ENCODE results near the gene SF1. TPM values are rescaled to one million over a fixed set of nuclear protein-coding genes. Genes with fewer than 3 reads are reported as not detected.

The SF1 gene
- total and polyA plus RNA-seq, 9 of the 15 experiments (the other 6 are each of a cell fraction or from before 2014, with no cell fraction given): 13.1 to 334 (median 111) TPM

- peak; percentile 67 for ATAC-seq
- in situ Hi-C loops (cut with MboI) (no loop called here), intact Hi-C loops (cut with micrococcal nuclease) (loop anchor here (1.0 kb wide), 1 partner anchor 24 kb away; no protein-coding TSS in a partner anchor)
- DNase-seq (ENCODE audit: extremely low read depth in 1 of 4, low spot score in 3 of 4): peak in 2 of 4 experiments; percentile 47 to 79
- Histone ChIP-seq H4K20me1 (replicated peaks; ENCODE audit: control insufficient read depth, insufficient read depth, low read length) (peaks cover 60% of the 10 kb centered on the region), H3K4me1 (replicated peaks in 1 of 2; ENCODE audit: control insufficient read depth in 2 of 2, insufficient read depth in 2 of 2, low read length in 2 of 2) (peaks cover 9 to 27% of the 10 kb centered on the region in 2 experiments), H3K9ac (ENCODE audit: insufficient read depth in 1 of 2, low read depth in 2 of 2, low read length in 2 of 2) (0 out of 4 replicates have a peak overlapping the region, but pooled peaks of 1 of the 2 experiments have one; percentile 18), H3K4me3 (no peak overlapping the region), H3K36me3 (ENCODE audit: control insufficient read depth, insufficient read depth, low read length) (peaks cover 98% of the 10 kb centered on the region), H2AFZ (ENCODE audit: low read depth, low read length) (no peak overlapping the region), H3K27ac (ENCODE audit: extremely low read depth, low read depth, low read length) (no peak overlapping the region), H3K79me2 (ENCODE audit: control insufficient read depth, insufficient read depth, low read length) (peaks cover 54% of the 10 kb centered on the region), H3K27me3 (ENCODE audit: control insufficient read depth in 2 of 2, insufficient read depth in 2 of 2, low read length in 2 of 2) (no peaks in the 10 kb centered on the region), H3K4me2 (ENCODE audit: insufficient read depth, low read length) (no peak overlapping the region), H3K9me3 (replicated peaks; ENCODE audit: control insufficient read depth, insufficient read depth, low read depth, low read length) (no peaks in the 10 kb centered on the region), H3K9me1 (ENCODE audit: control insufficient read depth, insufficient read depth, low read length) (peaks cover 7% of the 10 kb centered on the region)
- ChIA-PET CTCF (ENCODE audit: low intra/inter-chr PET ratio) (interaction anchor here (1.0 kb wide), 1 partner anchor 24 kb away, joined by 3 read pairs; no protein-coding TSS in a partner anchor), POLR2A (interaction anchor here (1.0 to 2.4 kb wide), 6 partner anchors 8 to 79 kb away, joined by 3 to 8 read pairs (median 4); partner anchors contain the start of genes PYGM and SF1)
- 68% methylated on average over 18 of the region's 19 CpGs for WGBS (ENCODE audit: insufficient coverage, low coverage, missing lambda C conversion rate)
- no TSS peak for BruUV-seq (replicated peaks)
- peak; percentile 78 for FAIRE-seq
- TF ChIP-seq RBFOX2 (IDR thresholded peaks at IDR 0.05; ENCODE audit: low read depth, low read length) (peak; percentile 68), ZNF282 (CRISPR knock-in tag; IDR thresholded peaks at IDR 0.05) (0 out of 2 replicates have a peak, but pooled peaks have one; percentile 61), NR3C1 (CRISPR knock-in tag; IDR thresholded peaks at IDR 0.05) (no peak), ZSCAN29 (IDR thresholded peaks at IDR 0.05) (no peak), GTF2A2 (tag; IDR thresholded peaks at IDR 0.05) (no peak), ZC3H8 (IDR thresholded peaks at IDR 0.05) (no peak), RB1 (IDR thresholded peaks at IDR 0.05; ENCODE audit: low read depth) (peak; percentile 27; the same call in 1 of the 2 replicates), ZBTB7A (IDR thresholded peaks at IDR 0.05; ENCODE audit: borderline replicate concordance, control insufficient read depth, low read depth, low read length) (no peak), DPF2 (IDR thresholded peaks at IDR 0.05) (no peak), TCF15 (CRISPR knock-in tag; IDR thresholded peaks at IDR 0.05) (no peak), FOXK1 (CRISPR knock-in tag; IDR thresholded peaks at IDR 0.05; ENCODE audit: borderline replicate concordance) (peak; percentile 26; the same call in 1 of the 2 replicates), RAD21 (CRISPR knock-in tag; conservative IDR thresholded peaks at IDR 0.05 in 1 of 2, IDR thresholded peaks at IDR 0.05 in 1 of 2) (peak; percentile 13 to 46; a peak in 3 of 4 replicates), THAP7 (CRISPR knock-in tag; IDR thresholded peaks at IDR 0.05) (no peak), POLR2G (IDR thresholded peaks at IDR 0.05; ENCODE audit: low read depth, low read length) (peak; percentile 66)
Observed at GRCh38 chr11:64767344-64768299, 10.7 kb downstream of the SF1 start.

All from K562 (cell line).